BLaER1 (cell line): Measurements from ENCODE around the gene RPS6KB2.

Source experiments
- H3K27ac ChIP-seq: shearing (Covaris generic); formaldehyde crosslinking; 2 replicates; pipeline ENCODE4 v1.8.1; 2022
- H3K27me3 ChIP-seq: shearing (Covaris generic); formaldehyde crosslinking; 2 replicates; pipeline ENCODE4 v1.8.1; 2022
- H3K36me3 ChIP-seq: shearing (Covaris generic); formaldehyde crosslinking; 2 replicates; pipeline ENCODE4 v1.8.1; 2022
- H3K4me1 ChIP-seq: shearing (Covaris generic); formaldehyde crosslinking; 2 replicates; pipeline ENCODE4 v1.8.1; 2022
- H3K4me2 ChIP-seq: shearing (Covaris generic); formaldehyde crosslinking; 2 replicates; pipeline ENCODE4 v1.8.1; 2022
- H3K4me3 ChIP-seq: shearing (Covaris generic); formaldehyde crosslinking; 2 replicates; pipeline ENCODE4 v1.8.1; 2022
- H3K9ac ChIP-seq: shearing (Covaris generic); formaldehyde crosslinking; 2 replicates; pipeline ENCODE4 v1.8.1; 2022
- H3K9me3 ChIP-seq: shearing (Covaris generic); formaldehyde crosslinking; 2 replicates; pipeline ENCODE4 v1.8.1; 2022
- H4K20me1 ChIP-seq: shearing (Covaris generic); formaldehyde crosslinking; 2 replicates; pipeline ENCODE4 v1.8.1; 2022
- Cebpa-rat ChIP-seq: shearing (Covaris generic); IDR thresholded peaks from 2 replicates; pipeline ENCODE4 v1.8.1; 2022

The RPS6KB2 gene

DNA sequence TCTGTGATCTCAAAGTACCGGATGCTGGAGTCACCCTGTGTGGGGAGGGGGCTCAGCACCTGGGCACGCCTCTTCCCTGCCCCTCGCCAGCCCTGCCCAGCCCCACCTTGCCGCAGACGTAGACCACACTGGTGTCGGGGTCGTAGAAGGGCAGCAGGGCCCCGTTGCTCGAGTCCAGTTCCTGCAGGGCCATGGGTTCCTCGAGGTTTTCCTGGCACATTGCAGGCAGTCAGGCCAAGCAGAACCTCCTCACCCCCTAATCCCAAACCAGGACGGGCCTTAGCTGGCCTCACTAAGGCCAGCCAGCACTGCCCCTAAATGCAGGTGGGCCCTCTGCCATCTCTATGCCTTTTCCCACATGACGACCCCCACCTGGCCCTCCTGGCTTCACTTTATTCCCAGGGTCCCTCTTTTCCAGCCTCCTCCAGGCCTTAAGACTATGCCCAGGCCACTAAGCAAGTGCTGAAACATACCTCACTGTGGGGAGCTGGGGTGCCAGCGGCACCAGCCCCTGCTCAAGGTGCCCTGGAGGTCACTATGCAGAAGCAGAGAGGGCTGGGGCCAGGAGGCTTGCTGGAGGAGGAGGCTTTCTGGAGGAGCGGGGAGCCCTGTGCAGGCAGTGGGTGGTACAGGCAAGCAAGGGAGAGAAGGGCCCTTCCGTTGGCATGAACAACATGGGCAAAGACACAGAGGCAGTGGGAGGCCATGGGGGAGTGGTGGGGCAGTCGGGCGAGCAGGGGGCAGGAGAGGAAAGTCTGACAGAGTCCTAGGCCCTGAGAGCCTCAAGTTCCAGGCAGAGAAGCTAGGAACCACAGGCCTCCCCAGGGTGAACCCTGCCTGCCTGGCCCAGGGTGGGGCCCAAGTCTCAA is 12.2 kb downstream of the RPS6KB2 start:
- Histone ChIP-seq H3K27ac (peak overlapping the region; percentile 79), H3K4me2 (peak overlapping the region; percentile 97), H3K4me1 (peaks cover 90% of the 10 kb centered on the region), H4K20me1 (peaks cover 13% of the 10 kb centered on the region), H3K9ac (peak overlapping the region; percentile 64), H3K36me3 (peaks cover 8% of the 10 kb centered on the region), H3K4me3 (peak overlapping the region; percentile 28; the same call in 1 of the 2 replicates), H3K27me3 (no peaks in the 10 kb centered on the region), H3K9me3 (no peaks in the 10 kb centered on the region)
- no peak for TF ChIP-seq Cebpa-rat

DNA sequence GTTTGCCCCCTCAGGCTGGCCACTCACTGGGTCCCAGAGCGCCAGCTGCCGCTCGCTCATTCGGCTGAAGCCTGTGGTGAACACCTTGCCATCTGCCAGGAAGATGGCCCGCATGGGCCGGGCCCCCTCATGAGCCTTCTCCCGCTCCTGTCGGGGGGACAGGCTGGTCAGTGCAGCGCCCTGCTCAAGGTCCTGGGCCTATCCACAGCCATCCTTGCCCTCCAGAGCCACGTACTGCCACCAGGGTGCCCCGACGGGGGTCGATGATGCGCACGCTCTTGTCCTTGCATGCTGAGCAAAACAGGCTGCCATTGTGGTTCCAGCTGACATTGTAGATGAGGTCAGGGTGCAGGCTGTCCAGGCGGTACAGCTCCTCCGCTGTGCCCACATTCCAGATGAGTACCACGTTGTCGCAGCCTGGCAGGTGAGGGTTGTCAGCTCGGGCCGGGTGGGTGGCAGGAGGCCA is 12.8 kb downstream of the RPS6KB2 start:
- no peak for TF ChIP-seq Cebpa-rat
- H3K4me1 ChIP-seq: peaks cover 90% of the 10 kb centered on the region
- peaks cover 7% of the 10 kb centered on the region for H4K20me1 ChIP-seq
- peak overlapping the region; percentile 97 for H3K4me2 ChIP-seq
- H3K27me3 ChIP-seq: no peaks in the 10 kb centered on the region
- no peaks in the 10 kb centered on the region for H3K9me3 ChIP-seq
- H3K4me3 ChIP-seq: peak overlapping the region; percentile 28; the same call in 1 of the 2 replicates
- peak overlapping the region; percentile 79 for H3K27ac ChIP-seq
- peaks cover 1% of the 10 kb centered on the region for H3K36me3 ChIP-seq
- peak overlapping the region; percentile 64 for H3K9ac ChIP-seq

GRCh38 chr11:67441731-67442351 is 13.5 kb downstream of the RPS6KB2 start:
- H3K27me3 ChIP-seq: no peaks in the 10 kb centered on the region
- peak overlapping the region; percentile 97 for H3K4me2 ChIP-seq
- H3K27ac ChIP-seq: no peak overlapping the region
- H3K4me3 ChIP-seq: no peak overlapping the region
- no peak for TF ChIP-seq Cebpa-rat
- H3K9ac ChIP-seq: no peak overlapping the region
- no peaks in the 10 kb centered on the region for H4K20me1 ChIP-seq
- no peaks in the 10 kb centered on the region for H3K9me3 ChIP-seq
- H3K36me3 ChIP-seq: no peaks in the 10 kb centered on the region
- peaks cover 91% of the 10 kb centered on the region for H3K4me1 ChIP-seq

DNA sequence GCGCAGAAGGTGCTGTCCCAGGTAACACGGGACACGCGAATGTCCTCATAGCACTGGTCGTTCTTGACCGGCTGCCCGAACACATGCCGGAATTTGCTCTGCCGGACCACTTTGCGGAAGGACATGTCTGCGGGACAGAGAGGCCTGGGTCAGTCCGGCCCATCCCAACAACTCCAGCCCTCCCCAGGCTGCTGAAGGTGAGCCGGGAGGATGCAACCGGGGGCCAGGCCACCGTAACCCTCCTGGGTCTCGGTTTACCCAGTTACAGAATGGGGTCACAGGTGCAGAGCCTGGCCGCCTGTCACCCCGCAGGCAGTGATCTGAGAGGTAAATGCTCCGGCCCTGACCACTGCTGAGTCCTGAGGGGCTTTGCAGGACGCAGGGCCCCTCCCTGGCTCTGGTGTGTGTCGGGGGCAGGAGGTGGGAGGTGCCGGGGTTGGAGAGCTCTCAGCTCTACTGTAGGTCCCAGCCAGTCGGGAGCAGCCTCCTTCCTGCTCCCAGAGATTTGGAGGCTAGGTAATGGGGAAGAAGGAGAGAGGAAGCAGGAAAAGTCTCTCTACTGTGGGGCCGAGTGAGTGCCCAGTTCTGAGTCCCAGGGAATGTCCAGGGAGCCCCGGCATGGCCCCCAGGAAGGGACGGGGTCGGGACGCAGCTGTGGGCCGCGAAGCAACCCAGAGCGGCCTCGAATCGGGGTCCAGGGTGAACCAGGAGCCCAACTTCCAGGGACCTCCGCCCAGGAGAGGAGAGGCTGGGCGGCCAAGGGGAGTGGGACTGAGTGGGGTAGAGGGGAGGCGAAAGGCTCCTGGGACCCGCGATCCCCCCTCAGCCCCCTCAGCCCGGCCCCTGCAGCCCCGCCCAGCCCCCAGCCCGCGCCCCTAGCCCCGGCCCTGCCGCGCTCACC is 14.5 kb downstream of the RPS6KB2 start:
- H3K27me3 ChIP-seq: no peaks in the 10 kb centered on the region
- peaks cover 94% of the 10 kb centered on the region for H3K4me1 ChIP-seq
- no peaks in the 10 kb centered on the region for H3K36me3 ChIP-seq
- H3K9ac ChIP-seq: peak overlapping the region; percentile 64; the same call in 1 of the 2 replicates
- peak overlapping the region; percentile 67 for H3K4me3 ChIP-seq
- peak overlapping the region; percentile 70 for H3K27ac ChIP-seq
- H4K20me1 ChIP-seq: no peaks in the 10 kb centered on the region
- no peaks in the 10 kb centered on the region for H3K9me3 ChIP-seq
- H3K4me2 ChIP-seq: peak overlapping the region; percentile 97
- no peak for TF ChIP-seq Cebpa-rat

DNA sequence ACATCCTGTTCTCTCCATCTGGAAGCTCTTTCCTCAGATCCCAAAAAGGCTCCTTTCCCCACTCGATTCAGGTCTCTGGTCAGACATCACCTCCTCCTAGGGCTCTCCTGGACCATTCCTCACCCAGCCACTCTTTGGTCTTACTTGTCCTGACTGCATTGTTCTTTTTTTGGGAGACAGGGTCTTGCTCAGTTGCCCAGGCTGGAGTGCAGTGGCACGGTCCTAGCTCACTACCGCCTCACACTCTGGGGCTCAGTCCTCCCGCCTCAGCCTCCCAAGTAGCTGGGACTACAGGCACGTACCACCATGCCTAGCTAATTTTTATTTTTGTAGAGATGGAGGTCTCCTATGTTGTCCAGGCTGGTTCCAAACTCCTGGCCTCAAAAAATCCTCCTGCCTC is 17.2 kb downstream of the RPS6KB2 start:
- H3K9ac ChIP-seq: no peak overlapping the region
- H4K20me1 ChIP-seq: no peaks in the 10 kb centered on the region
- no peaks in the 10 kb centered on the region for H3K9me3 ChIP-seq
- no peak overlapping the region for H3K4me3 ChIP-seq
- H3K4me2 ChIP-seq: peak overlapping the region; percentile 97
- H3K27ac ChIP-seq: peak overlapping the region; percentile 75; the same call in 1 of the 2 replicates
- peaks cover 85% of the 10 kb centered on the region for H3K4me1 ChIP-seq
- H3K27me3 ChIP-seq: no peaks in the 10 kb centered on the region
- no peak for TF ChIP-seq Cebpa-rat
- no peaks in the 10 kb centered on the region for H3K36me3 ChIP-seq

DNA sequence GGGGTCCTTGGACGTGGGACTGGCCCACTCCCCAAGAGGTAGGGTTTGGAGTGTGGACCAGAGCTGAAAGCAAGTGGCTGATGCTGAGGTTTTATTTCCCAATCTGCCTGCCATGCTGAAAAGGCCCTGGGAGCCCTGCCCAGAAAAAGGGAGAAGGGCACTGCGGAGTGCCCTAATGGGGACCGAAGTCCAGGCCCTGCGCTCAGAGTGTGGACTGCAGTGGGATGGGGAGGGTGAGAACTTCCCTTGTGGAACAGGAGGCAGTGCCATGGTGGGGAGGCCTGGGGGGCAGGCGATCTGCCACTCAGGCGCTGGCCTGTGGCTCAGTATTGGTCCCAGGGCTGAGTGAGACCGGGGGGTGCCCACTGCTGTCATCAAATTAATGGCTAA is 19.9 kb downstream of the RPS6KB2 start:
- H3K4me3 ChIP-seq: no peak overlapping the region
- no peaks in the 10 kb centered on the region for H4K20me1 ChIP-seq
- H3K9ac ChIP-seq: no peak overlapping the region
- no peak for TF ChIP-seq Cebpa-rat
- no peak overlapping the region for H3K4me2 ChIP-seq
- no peaks in the 10 kb centered on the region for H3K9me3 ChIP-seq
- H3K4me1 ChIP-seq: peaks cover 74% of the 10 kb centered on the region
- H3K36me3 ChIP-seq: no peaks in the 10 kb centered on the region
- H3K27ac ChIP-seq: no peak overlapping the region
- no peaks in the 10 kb centered on the region for H3K27me3 ChIP-seq

DNA sequence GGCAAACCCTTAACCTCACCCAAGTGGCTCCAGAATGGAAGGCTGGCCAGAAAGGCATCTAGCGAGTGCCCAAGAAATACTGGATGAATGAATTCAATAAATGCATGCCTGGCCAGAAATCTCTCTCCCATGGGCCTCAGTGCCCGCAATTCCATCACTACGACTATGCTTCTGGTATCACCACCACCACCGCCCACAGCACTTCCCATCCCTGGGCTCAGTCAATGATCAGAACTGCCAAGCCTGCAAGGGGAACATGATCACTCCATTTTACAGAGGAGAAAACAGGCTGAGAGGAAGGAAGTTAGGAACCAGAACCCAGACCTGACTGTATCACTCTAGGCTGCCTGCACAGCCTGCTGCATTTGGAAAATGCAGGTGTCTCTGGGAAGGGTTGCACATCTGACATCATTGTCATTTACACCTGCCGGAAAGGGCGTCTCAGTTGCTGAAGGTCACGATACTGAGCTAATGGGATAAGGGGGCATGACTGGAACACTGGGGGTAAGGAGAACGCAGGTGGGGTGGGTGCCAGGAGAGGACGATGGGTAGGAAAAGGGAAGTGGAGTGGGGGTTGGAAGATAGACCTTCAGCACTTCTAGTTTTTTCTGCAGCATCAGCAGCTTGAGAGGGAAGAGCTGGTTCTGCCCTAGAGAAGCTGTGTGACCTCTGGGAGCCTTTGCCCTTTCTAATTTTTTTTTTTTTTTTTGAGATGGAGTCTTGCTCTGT is 21.0 kb downstream of the RPS6KB2 start:
- no peak overlapping the region for H3K27ac ChIP-seq
- no peaks in the 10 kb centered on the region for H4K20me1 ChIP-seq
- H3K4me2 ChIP-seq: peak overlapping the region; percentile 14; the same call in 1 of the 2 replicates
- no peak for TF ChIP-seq Cebpa-rat
- no peaks in the 10 kb centered on the region for H3K9me3 ChIP-seq
- no peaks in the 10 kb centered on the region for H3K27me3 ChIP-seq
- H3K4me1 ChIP-seq: peaks cover 68% of the 10 kb centered on the region
- no peak overlapping the region for H3K9ac ChIP-seq
- no peak overlapping the region for H3K4me3 ChIP-seq
- no peaks in the 10 kb centered on the region for H3K36me3 ChIP-seq

- H3K9ac ChIP-seq: 0 out of 2 replicates have a peak overlapping the region, but pooled peaks have one; percentile 27
- H3K4me1 ChIP-seq: peaks cover 51% of the 10 kb centered on the region
- H3K27me3 ChIP-seq: no peaks in the 10 kb centered on the region
- no peaks in the 10 kb centered on the region for H4K20me1 ChIP-seq
- peak overlapping the region; percentile 27; the same call in 1 of the 2 replicates for H3K27ac ChIP-seq
- H3K9me3 ChIP-seq: no peaks in the 10 kb centered on the region
- TF ChIP-seq Cebpa-rat: no peak
- peak overlapping the region; percentile 19 for H3K4me2 ChIP-seq
- H3K4me3 ChIP-seq: no peak overlapping the region
- no peaks in the 10 kb centered on the region for H3K36me3 ChIP-seq
These were observed 22.7 kb downstream of the RPS6KB2 start for GRCh38 chr11:67450796-67451657.
